ENCODE data around the gene MYBBP1A.
A peak's percentile ranks its signal among the peaks of the same experiment; 100 is the strongest.

MYBBP1A gene

DNA sequence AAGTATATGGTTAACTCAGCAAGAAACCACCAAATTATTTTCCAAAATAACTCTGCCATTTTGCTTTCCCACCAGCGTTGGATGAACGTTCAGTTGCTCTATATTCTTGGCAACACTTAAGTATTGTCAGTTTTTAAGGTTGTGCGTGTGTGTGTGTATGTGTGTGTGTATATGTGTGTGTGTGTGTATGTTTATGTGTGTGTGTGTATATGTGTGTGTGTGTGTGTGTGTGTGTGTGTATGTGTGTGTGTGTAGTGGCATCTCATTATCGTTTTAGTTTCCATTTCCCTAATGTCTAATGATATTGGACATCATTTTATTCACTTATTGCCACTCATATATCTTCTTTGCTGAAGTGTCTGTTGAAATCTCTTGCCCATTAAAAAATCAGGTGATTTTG lies 17.9 kb upstream of the MYBBP1A start:
- DNase-seq (ENCODE audit: low read depth in 3 of 3) = no peak

DNA sequence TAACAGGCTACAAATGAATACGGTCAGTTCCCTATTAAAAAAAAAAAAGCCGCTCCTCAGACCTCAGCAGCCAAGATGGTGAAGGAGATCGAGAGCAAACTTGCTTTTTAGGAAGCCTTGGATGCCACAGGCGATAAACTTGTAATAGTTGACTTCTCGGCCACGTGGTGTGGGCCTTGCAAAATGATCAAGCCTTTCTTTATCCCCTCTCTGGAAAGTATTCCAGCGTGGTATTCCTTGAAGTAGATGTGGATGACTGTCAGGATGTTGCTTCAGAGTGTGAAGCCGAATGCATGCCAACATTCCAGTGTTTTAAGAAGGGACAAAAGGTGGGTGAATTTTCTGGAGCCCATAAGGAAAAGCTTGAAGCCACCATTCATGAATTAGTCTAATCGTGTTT lies 16.9 kb upstream of the MYBBP1A start:
- DNase-seq (ENCODE audit: low read depth in 3 of 3) = no peak

DNA sequence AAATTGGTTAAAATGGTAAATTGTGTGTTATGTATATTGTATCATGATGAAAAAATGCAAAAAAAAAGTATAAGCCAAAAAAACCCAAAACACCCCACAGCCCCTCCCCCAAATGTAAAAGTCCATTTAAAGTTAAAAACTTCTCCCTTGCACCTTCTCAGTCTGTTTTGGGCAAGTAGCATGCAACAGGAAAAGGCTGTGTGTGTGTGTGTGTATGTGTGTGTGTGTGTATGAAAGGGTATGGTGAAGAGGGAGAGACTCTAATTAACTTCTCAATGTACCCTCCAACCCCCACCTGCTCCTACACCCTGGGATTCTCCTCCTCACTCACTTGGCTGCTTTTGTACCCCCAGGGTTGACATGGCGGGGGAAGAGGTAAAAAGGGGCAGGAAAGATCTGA lies 14.4 kb upstream of the MYBBP1A start:
- no peak for DNase-seq (ENCODE audit: low read depth in 3 of 3)

DNA sequence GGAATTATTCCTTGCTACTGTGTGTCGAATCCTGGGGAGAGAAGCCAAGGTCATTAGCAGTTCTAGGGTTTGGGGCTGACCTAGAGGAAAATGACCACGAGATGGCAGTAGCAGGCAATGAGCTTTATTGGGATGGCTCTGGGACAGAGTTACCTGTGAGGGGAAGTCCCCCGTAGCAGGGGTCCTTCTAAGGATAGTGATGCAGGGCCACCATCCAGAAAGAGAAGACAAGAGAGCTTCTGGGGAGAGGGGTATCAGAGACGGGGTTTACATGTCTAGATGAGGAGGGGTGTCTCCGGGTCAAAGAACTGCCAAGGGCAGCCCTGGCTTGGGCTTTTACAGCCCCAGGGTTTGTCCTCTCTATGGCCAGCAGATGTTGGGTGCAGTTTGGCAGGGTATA lies 11.6 kb upstream of the MYBBP1A start:
- DNase-seq (ENCODE audit: low read depth in 3 of 3) = peak in 1 of 3 experiments; percentile 21

DNA sequence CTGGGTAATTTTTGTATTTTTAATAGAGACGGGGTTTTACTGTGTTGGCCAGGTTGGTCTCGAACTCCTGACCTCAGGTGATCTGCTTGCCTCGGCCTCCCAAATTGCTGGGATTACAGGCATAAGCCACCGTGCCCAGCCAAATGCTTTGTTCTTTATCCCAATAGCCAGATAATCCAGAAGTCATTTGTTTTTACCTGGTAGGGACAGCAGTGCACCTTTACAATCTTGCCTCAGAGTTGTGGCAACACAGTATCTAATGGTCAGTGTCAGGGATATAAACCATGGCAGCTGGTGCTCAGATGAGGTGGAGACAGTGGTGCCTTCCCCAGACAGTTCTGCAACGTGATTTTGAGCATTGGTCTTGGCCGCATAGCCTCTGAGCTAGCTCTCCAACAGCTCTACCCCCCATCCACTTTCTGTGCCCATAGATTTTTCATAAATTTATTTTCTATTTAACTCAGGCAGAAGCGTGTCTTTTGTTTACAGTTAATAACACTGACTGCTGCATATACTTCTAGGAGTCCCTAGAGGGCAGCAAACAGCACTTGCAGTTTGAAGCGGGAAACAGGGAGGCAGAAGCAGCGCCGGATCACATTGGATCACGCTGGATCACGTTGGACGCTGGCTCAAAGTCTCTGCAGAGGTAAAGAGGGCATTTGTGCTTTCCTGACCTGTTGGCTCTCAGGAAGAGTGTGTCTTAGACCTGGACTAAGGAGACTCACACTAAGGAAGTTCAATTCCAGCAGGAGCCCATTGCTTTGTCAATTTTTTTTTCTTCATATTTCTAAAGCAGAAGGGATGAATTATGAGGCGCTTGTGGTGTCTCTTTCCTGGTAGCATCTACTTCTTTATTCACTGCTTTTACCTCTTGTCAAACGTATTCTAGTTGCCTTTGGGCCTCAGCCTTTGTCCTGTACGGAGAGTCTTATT lies 10.3 kb upstream of the MYBBP1A start:
- peak in 2 of 3 experiments; percentile 13 to 17 for DNase-seq (ENCODE audit: low read depth in 3 of 3)

DNA sequence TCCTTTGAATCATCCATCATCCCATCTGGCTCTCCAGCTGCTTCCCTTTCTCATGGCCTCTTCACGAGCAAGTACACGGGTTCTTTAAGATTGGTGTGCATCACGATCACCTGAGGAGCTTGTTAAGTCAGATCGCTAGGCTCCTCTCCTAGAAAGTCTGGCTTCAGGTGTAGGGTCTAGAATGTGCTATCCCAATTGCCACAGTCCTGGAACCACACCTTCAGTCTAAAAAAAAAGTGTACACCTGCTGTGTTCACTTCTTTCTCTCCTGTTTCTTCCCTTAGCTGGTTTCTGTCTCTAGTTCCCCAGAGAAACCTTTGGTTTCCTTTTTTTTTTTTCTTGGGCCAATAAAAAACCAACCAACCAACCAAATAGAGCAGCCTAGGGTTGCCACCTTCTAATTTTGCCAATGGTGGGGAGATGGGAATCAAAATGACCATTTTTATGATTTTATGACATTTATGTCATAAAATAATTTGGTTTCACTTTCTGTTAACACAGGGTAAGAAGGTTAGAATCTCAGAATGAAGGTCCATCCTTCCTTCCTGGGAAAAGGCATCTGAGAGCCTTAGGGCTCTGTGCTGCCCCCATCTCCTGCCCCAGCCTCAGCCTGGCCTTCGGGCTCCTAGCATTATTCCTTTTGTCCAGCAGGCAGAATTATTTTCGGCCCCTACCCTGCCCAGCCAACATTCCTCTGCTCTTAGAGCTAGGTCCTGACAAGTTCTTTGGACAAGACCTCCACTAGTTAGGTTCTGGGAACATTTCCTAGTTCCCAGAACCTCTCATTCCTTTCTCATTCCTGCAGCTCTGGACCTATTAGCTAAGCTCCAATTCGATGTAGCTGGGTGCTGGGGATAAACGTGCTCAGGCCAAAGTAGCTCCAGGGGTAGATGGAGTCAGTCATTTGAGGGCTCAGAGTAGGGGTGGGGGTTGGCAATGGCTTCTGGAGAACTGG lies 7.1 kb upstream of the MYBBP1A start:
- DNase-seq (ENCODE audit: low read depth in 3 of 3) = no peak

DNA sequence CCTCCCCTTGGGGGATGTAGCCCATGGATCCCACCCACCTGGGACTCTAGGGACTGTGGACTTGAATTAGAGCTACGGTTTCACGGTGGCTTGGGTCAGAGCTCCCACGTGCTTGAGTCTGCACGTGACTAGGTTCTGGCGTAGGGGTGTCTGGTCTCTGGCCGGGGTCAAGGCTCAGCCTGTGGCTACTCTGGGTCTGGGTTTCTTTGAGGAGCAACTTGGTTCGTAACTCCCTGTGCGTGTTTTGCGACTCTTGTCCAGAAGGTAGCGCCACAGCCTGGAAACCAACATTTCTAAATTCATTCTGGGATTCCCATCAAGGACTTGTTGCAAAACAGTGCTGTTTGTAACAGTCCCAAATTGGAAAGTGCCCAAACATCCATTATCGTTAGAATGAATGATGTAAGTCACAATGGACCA lies 5.7 kb upstream of the MYBBP1A start:
- no peak for DNase-seq (ENCODE audit: low read depth in 3 of 3)

DNA sequence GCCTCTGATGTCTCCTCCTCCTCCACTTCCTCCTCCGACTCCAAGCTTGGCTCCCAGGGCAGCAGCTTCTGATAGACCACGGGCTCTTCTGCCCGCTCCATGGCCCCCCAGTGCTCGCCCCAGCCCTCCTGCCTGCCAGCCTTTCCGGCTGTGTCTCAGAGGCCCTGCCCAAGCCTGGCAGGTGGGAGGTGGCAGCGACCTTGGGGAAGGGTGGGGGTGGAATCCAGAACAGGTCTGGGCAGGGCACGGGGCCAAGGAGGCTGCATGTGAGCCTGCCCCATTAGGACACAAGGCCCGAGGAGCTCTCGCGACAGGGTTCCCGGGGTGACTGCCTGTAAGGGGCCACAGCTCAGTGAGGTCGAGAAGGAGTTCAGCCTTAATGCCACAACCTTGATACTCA lies 5.2 kb upstream of the MYBBP1A start, which contains the start of gene GGT6:
GGT6 (minus strand) TSS at position 157 of the 400 bp plus-strand sequence; CDS start at position 101, 56 bp downstream.
- no peak for DNase-seq (ENCODE audit: low read depth in 3 of 3)

DNA sequence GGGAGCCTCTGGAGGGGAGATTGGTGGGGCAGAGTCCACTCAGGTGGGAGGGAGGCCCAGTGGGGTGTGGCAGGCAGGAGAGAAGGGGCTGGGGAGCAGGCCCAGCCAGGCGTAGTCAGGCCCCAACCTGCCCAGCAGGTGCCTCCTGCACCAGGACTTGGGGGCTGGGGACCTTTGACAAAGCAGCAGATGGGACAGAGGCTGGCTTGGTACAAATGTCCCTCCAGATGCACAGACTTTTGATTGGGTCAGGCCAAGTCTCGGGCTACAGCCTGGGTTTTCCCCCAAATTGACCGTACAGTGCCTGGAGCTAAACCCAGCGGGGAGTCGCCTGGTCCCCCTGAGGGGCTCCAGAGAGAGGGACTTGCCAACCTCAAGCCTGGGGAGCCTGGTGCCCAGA lies 4.8 kb upstream of the MYBBP1A start:
- no peak for DNase-seq (ENCODE audit: low read depth in 3 of 3)

DNA sequence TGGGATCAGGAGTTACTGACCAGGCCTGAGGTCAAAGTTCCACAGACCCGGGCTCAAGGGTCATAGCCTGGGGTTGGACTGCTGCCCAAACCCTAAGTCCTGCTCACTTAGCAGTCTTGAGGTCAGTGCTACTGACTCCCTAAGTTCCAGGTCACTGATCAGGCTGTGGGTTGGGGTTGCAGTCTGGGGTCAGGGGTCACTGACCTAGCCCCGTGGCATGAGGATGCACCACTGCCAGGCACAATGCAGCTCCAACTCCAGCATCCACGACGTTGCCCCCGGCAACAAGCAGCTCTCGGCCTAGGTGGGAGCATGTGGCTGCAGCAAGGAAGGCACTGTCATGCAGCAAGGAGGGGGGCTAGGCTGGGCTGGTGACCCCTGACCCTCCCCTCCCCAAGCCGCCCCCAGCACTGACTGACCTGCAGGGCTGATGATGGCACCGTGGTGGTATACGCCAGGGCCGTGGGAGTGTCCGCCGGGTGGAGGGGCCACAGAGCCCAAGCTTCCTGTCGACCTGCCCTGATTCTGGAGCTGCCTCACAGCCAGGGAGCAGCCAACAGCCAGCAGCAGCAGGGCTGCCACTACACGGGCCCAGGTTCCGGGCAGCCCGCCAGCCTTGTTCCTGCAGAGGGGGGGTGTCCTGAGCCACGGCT lies 4.1 kb upstream of the MYBBP1A start:
- no peak for DNase-seq (ENCODE audit: low read depth in 3 of 3)

DNA sequence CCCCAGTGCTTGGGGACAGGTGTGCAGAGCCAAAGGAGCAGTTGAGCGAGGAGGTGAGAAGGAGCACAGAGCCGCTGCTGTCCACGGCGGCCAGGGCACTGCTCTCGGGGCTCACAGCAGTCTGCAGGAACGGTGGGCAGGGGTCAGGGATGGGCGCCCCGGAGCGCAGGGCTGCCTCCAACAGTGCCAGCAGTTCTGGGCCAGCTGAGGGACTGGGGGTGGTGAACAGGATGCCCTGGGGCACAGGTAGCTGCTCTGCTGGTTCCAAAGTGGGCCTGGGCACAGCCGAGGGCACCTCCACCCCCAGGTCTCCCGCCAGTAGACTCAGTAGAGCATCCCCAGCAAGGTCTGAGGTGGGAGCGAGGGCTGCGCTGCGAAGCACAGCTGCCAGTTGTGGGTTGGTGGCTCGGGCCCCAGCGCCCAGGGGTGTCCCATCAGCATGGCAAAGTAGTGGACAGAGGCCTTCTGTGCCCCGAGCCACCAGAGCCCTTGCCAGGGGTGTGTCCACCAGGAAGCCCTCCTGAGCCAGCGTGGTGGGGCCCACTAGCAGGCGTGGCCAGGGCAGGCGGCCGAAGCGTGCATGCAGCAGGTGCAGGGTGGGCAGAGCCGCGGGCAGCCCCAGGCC lies 3.3 kb upstream of the MYBBP1A start:
- DNase-seq (ENCODE audit: low read depth in 3 of 3) = no peak

DNA sequence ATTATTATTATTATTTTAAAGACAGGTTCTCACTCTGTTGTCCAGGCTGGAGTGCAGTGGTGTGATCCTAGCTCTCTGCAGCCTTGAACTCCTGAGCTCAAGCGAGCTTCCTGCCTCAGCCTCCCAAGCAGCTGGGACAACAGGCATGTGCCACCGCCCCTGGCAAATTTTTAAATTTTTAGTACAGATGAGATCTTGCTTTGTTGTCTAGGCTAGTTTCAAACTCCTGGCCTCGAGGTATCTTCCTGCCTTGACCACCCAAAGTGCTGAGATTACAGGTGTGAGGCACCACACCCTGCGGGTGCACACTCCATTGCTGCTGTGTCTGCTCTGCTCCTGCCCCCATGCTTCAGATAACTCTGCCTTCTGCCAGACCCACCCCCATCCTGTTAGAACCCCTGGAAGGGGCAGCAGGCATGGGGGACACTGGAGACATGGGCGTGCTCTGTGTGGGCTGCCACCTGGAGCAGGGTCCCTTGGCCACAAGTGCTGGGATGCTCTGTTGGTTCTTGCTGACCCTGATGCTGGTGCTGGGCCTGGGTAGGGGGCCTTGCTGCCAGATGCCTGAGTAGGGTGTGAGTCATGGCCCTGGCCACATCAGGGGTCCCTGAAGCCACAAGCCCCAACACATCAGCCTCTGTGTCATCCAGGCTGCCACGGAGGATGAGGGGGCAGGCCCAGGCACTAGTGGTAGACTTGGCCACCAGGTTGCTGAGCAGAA lies 2.6 kb upstream of the MYBBP1A start:
- no peak for DNase-seq (ENCODE audit: low read depth in 3 of 3)

DNA sequence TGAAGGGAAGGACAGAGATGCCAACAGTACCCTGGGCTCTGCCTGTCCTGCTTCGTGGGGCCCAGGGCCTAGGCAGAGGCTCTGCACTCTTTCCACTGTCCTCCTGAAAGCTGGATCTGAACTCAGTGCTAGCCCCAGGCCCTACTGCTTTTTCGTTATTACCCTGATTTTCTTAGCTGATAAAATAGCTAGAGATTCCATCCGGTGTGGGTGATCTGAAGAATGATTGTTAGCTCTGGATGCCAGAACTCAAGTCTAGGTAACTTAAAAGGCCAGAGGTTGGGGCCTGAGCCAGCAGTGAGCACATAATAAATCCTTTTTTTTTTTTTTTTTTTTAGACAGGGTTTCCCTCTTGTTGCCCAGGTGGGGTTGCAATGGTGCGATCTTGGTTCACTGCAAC lies 1.8 kb upstream of the MYBBP1A start:
- no peak for DNase-seq (ENCODE audit: low read depth in 3 of 3)

DNA sequence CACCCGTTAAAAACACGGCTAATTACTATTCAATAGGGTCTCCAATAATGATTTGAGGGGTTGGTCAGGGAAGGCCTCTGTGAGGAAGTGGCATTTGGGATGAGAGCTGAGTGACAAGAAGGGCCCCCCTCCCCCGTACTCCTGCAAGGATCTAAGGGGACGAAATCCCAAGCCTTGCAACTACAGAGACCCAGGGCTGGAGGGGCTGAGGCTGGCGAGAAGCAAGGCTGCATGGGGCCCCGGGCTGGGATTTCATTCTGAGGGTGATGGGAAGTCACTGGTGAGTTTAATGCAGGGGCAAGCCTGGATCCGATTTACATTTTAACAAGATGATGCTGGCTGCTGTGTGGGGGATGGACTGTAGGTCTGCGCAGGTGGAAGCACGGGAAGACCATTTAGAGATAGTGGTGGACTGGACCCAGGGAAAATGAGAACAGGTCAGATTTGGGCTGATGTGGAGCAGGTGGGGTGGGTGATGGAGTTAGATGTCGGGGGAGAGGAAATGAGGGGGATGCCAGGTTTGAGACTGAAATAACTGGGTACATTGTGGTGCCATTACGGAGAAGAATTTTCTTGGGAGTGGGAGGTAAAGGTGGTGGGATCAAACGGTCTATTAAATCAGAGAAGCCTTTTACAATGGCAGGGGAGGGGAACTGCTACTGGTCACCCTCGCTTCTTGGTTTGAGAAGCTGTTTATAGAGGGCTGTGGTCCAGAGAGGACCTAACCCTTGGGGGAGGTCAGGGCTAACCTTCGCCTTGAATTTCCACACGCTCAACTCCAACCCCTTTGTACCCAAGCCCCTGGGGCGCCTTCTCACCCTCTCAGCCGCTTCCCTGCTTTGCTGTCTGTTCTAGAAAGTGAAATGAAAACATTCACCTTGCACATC lies 932 bp upstream of the MYBBP1A start:
- DNase-seq (ENCODE audit: low read depth in 3 of 3) = no peak

DNA sequence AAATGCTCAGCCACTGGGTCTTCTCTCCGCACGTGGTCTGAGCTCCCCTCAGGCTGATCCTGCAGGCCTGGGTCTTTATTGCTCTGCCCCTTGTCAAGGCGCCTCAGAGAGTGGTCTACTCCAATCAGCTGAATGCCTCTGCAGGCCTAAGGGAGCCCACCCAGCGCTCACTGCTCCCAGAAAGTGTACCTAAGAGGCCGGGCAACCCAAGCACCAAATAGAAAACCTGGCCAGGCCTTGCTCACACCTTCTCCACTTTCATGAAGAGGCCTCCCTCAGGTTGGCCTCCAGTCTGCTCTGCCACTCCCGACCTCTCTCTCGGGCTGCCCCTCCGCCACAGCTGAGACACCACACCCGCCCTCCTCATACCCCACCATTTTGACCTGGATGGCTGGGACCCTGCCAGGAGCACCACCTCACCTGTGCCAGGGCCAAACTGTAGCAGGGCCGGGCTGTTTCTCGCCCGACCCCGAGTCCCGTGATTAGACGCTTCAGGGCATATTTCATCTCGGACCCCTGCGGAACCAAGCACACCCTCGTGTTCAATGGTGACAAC lies 665 bp downstream of the MYBBP1A start:
- no peak for DNase-seq (ENCODE audit: low read depth in 3 of 3)

DNA sequence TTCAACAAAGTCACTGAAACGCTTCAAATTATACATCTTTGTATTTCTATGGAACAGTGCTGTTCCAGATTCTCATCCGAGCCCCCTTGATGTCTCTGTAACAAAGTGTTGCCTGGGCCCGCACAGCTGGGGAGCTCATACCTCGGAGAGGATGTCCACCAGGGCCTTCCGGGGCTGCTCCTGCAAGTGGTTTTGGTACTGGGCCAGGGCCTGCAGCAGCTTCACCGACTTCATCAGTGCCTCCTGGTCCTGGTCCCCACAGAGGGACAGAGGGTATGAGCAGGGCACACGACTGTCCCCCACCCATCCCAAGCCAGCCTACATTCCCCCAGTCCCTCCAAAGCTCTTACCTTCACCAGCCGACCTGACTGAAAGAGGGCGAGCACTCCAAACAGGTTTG lies 1.5 kb downstream of the MYBBP1A start:
- DNase-seq (ENCODE audit: low read depth in 3 of 3) = no peak

DNA sequence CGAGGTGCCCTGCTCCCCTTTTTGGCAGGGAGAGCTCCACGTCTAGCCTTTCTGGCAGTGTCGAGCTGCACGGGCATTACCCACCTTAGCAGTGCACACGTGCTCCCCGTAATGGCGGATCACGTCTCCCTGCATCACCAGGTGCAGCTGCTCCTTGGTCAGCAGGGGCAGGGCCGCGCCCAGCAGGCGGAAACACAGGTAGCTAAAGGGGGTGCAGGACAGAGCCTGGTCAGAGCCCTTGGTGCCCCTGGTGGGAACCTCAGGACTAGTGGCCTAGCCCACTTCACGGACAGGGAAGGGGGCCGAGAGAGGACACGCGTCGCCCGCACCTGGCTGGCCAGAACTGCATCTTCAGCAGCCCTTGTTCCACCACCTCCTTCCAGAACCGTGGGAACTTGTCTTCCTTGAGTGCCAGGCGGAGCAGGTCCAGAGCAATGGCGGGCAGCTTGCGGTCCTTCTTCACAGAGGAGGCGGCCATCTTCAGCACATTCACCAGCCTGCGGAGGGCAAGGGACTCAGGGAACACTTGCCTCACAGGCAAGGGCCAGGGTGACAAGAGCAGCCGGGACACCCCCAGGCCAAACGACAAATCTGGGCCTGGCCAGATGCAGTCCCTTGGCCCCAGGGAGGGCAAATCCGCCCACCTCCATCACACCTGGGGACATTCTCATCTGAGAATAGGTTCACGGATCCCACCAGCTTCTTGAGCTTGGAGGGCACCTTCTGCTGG lies 3.2 kb downstream of the MYBBP1A start:
- DNase-seq (ENCODE audit: low read depth in 3 of 3) = no peak

DNA sequence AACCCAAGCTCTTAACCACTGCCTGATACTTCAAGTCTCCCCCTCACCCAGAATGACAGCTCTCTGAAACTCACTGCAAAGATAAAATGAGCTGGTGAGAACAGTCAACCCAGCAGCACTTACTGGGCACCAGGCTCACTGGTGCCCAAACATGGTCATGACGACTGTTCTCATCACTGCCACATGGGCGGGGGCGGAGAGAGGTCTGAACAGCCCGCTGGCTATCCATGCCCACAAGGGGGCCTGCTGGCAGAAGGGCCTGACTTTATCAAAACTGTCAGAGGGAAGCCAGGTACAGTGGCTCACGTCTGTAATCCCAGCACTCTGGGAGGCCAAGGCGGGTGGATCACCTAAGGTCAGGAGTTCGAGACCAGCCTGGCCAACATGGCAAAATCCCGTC lies 4.0 kb downstream of the MYBBP1A start:
- DNase-seq (ENCODE audit: low read depth in 3 of 3) = no peak

DNA sequence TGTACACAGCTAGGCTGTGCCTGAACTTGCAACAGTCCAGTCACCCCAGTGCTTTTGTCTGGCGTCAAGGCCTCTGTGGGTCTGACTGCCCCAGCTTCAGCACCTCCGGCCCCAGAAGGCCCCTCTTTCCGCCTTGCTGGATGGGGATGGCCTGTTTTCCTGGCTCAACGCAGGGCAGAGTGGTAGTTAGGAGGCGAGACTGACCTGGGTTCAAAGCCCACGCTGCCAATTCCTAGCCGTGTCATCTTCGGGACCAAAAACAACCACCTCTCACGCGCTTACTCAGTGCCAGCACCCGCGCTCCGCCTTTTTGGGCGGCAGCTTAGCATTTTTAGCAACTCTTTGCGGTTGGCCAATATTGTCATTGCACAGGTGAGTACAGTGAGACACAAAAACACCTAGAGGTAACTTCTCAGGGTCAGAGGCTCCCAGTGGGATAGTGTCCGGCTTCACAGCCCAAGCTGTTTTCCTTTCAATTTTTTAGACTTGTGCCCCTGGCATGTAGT lies 4.6 kb downstream of the MYBBP1A start:
- DNase-seq (ENCODE audit: low read depth in 3 of 3) = no peak

Measured in stimulated activated CD4-positive, alpha-beta T cell treated with anti-CD3 and anti-CD28 coated beads, TNF-alpha, amount 100 ng/mL, for 4 hours (primary cell).